Osteocyte (in vitro differentiated cells): ENCODE measurements around the gene OR9Q2. TPM values are rescaled to one million over a fixed set of nuclear protein-coding genes. Genes with fewer than 3 reads are reported as not detected.

Source experiments
- DNase-seq: peaks from one replicate; pipeline ENCODE4 v3.0.0; 2021; ENCODE audit warnings: mixed read lengths; ENCODE audit not compliant: unreplicated experiment; ENCODE audit errors: extremely low spot score
- H3K27ac Mint-ChIP-seq: one replicate; pipeline ENCODE4 v1.8.0; 2021; ENCODE audit warnings: mild to moderate bottlenecking, mixed read lengths; ENCODE audit not compliant: unreplicated experiment
- H3K27me3 Mint-ChIP-seq: one replicate; pipeline ENCODE4 v1.8.0; 2021; ENCODE audit warnings: mixed read lengths; ENCODE audit not compliant: unreplicated experiment
- H3K36me3 Mint-ChIP-seq: one replicate; pipeline ENCODE4 v1.8.0; 2021; ENCODE audit warnings: mixed read lengths; ENCODE audit not compliant: unreplicated experiment
- H3K4me1 Mint-ChIP-seq: one replicate; pipeline ENCODE4 v1.8.0; 2021; ENCODE audit warnings: mixed read lengths; ENCODE audit not compliant: unreplicated experiment
- H3K4me3 Mint-ChIP-seq: one replicate; pipeline ENCODE4 v1.8.0; 2021; ENCODE audit warnings: mild to moderate bottlenecking, moderate library complexity, mixed read lengths; ENCODE audit not compliant: unreplicated experiment
- H3K9me3 Mint-ChIP-seq: one replicate; pipeline ENCODE4 v1.8.0; 2021; ENCODE audit warnings: mixed read lengths; ENCODE audit not compliant: unreplicated experiment
- CTCF ChIP-seq: fragments of 200-600 bp; sonication (generic); IDR thresholded peaks from 2 replicates; pipeline ENCODE4 v1.5.0; 2021; ENCODE audit warnings: antibody characterized with exemption, mild to moderate bottlenecking, moderate library complexity
- total RNA-seq: library from RNA; stranded (reverse); gene quantifications from 2 replicates; pipeline ENCODE4 v1.2.1, GENCODE V29; 2021

Gene OR9Q2
- total RNA-seq, 1 donor from 2014 or later: not detected

GRCh38 chr11:58216476-58216875 is 27.6 kb downstream of the OR9Q2 start:
- no peak overlapping the region for H3K27ac Mint-ChIP-seq
- H3K27me3 Mint-ChIP-seq: no peaks in the 10 kb centered on the region

GRCh38 chr11:58222721-58223120 is 33.9 kb downstream of the OR9Q2 start:
- H3K4me1 Mint-ChIP-seq: no peaks in the 10 kb centered on the region
- no peaks in the 10 kb centered on the region for H3K36me3 Mint-ChIP-seq
- H3K27me3 Mint-ChIP-seq: peaks cover 4% of the 10 kb centered on the region
- no peak overlapping the region for H3K4me3 Mint-ChIP-seq
- H3K27ac Mint-ChIP-seq: no peak overlapping the region
- H3K9me3 Mint-ChIP-seq: no peaks in the 10 kb centered on the region
- DNase-seq: no peak
- TF ChIP-seq CTCF: no peak

More at GRCh38 chr11:58216476-58216875, 27.6 kb downstream of the OR9Q2 start:
- Mint-ChIP-seq H3K36me3 (no peaks in the 10 kb centered on the region), H3K4me1 (no peaks in the 10 kb centered on the region), H3K4me3 (no peak overlapping the region), H3K9me3 (no peaks in the 10 kb centered on the region)
- DNase-seq: no peak
- no peak for TF ChIP-seq CTCF

GRCh38 chr11:58227956-58228615 is 39.2 kb downstream of the OR9Q2 start:
- Mint-ChIP-seq H3K27me3 (peaks cover 6% of the 10 kb centered on the region), H3K4me1 (no peaks in the 10 kb centered on the region), H3K27ac (no peak overlapping the region)

More at GRCh38 chr11:58227956-58228615, 39.2 kb downstream of the OR9Q2 start:
- DNase-seq: no peak
- no peaks in the 10 kb centered on the region for H3K9me3 Mint-ChIP-seq
- no peak for TF ChIP-seq CTCF
- no peak overlapping the region for H3K4me3 Mint-ChIP-seq
- no peaks in the 10 kb centered on the region for H3K36me3 Mint-ChIP-seq

Other genes with a start within 250 kb of the OR9Q2 start
- gene OR9Q1, start 165.2 kb upstream of the OR9Q2 start, total RNA-seq: not detected in 2 replicates
- gene OR6Q1, start 158.1 kb upstream of the OR9Q2 start, total RNA-seq: not detected in 2 replicates
- gene OR9I1, start 63.5 kb upstream of the OR9Q2 start, total RNA-seq: not detected in 2 replicates
- not detected in 2 replicates for gene OR1S2, start 15.1 kb downstream of the OR9Q2 start, total RNA-seq
- gene OR1S1, start 23.6 kb downstream of the OR9Q2 start, total RNA-seq: not detected in 2 replicates
- gene OR10Q1, start 39.8 kb downstream of the OR9Q2 start, total RNA-seq: not detected in 2 replicates
- not detected in 2 replicates for gene OR10W1, start 79.2 kb downstream of the OR9Q2 start, total RNA-seq
- gene OR5B17, start 170.0 kb downstream of the OR9Q2 start, total RNA-seq: not detected in 2 replicates
- not detected in 2 replicates for gene OR5B3, start 217.8 kb downstream of the OR9Q2 start, total RNA-seq
- not detected in 2 replicates for gene OR5B2, start 239.1 kb downstream of the OR9Q2 start, total RNA-seq